GM12878 (cell line): Measurements from ENCODE around the gene CNOT6L. TPM values are rescaled to one million over a fixed set of nuclear protein-coding genes. Genes with fewer than 3 reads are reported as not detected.

Experiments
- ATAC-seq: fragments of 200-7000 bp; cut with Tn5 transposase; 3 replicates; pipeline ENCODE4 v1.9.1; 2020; ENCODE audit warnings: mild to moderate bottlenecking, moderate library complexity
- BruUV-seq: library from RNA; stranded (reverse); fragments of 400-500 nt; replicated peaks from 2 replicates; lab custom pipeline; 2021; lab: Mats Ljungman, UMichigan
- CTCF ChIA-PET: fragments of 300-600 bp; sonication (Branson Sonifier 250); formaldehyde crosslinking; extraction: SDS; loops from one replicate; lab custom pipeline; 2021; ENCODE audit warnings: inconsistent platforms; lab: Yijun Ruan, JAX
- POLR2A ChIA-PET: fragments of 350-600 bp; formaldehyde crosslinking; extraction: SDS; loops from one replicate; lab custom pipeline; 2021; ENCODE audit warnings: inconsistent platforms; lab: Charles Lee
- RAD21 ChIA-PET: fragments of 300-600 bp; sonication (Branson Sonifier 250); formaldehyde crosslinking; loops from one replicate; lab custom pipeline; 2023; ENCODE audit warnings: antibody characterized with exemption; ENCODE audit not compliant: unreplicated experiment; lab: Charles Lee
- SMC1A ChIA-PET: fragments of 300-600 bp; sonication (Branson Sonifier 250); formaldehyde crosslinking; loops from one replicate; lab custom pipeline; 2023; ENCODE audit not compliant: unreplicated experiment, uncharacterized antibody; lab: Charles Lee
- DNase-seq: peaks from one replicate; pipeline ENCODE4 v3.0.0-alpha.2; 2011; ENCODE audit warnings: low read depth, low spot score
- FAIRE-seq: peaks from 3 replicates; lab custom pipeline; 2011; peaks lifted over from hg19 to GRCh38; lab: Jason Lieb, UNC
- H2AFZ ChIP-seq: 2 replicates; pipeline ENCODE4 v1.6.0; 2011; ENCODE audit warnings: low read depth, low read length, control low read depth; ENCODE audit not compliant: control insufficient read depth
- H3K27ac ChIP-seq: 2 replicates; pipeline ENCODE4 v1.5.1; 2011; ENCODE audit warnings: control low read depth; ENCODE audit not compliant: control insufficient read depth, insufficient read depth
- H3K27me3 ChIP-seq, 2 experiments: replicated peaks in 1 of 2; 2 replicates each; pipeline versions ENCODE4 v1.6.0 to v1.6.1; 2011; ENCODE audit warnings: low read length in 1 of 2; ENCODE audit not compliant: control insufficient read depth in 2 of 2, insufficient read depth in 2 of 2
- H3K36me3 ChIP-seq, 2 experiments: 2 replicates each; pipeline ENCODE4 v1.5.1; 2011; ENCODE audit warnings: low read length in 1 of 2; ENCODE audit not compliant: control insufficient read depth in 2 of 2, insufficient read depth in 2 of 2
- H3K4me1 ChIP-seq: 2 replicates; pipeline ENCODE4 v1.6.1; 2011; ENCODE audit warnings: mild to moderate bottlenecking, low read length, moderate library complexity, mixed read lengths; ENCODE audit not compliant: control insufficient read depth, insufficient read depth
- H3K4me2 ChIP-seq: 2 replicates; pipeline ENCODE4 v1.6.0; 2011; ENCODE audit warnings: control low read depth; ENCODE audit not compliant: control insufficient read depth, insufficient read depth
- H3K4me3 ChIP-seq: fragments of 200-600 bp; sonication (generic); 2 replicates; pipeline ENCODE4 v1.5.1; 2016
- H3K79me2 ChIP-seq: 2 replicates; pipeline ENCODE4 v1.6.0; 2011; ENCODE audit warnings: low read length; ENCODE audit not compliant: control insufficient read depth, insufficient read depth
- H3K9ac ChIP-seq: 2 replicates; pipeline ENCODE4 v1.8.0; 2011; ENCODE audit warnings: low read length, control low read depth, mixed read lengths; ENCODE audit not compliant: control insufficient read depth, insufficient read depth
- H3K9me3 ChIP-seq: replicated peaks from 3 replicates; pipeline ENCODE4 v1.5.1; 2011; ENCODE audit warnings: mild to moderate bottlenecking, low read length; ENCODE audit not compliant: control insufficient read depth, insufficient read depth
- H4K20me1 ChIP-seq: 2 replicates; pipeline ENCODE4 v1.6.0; 2011; ENCODE audit not compliant: control insufficient read depth, insufficient read depth
- CEBPB ChIP-seq, 2 experiments: fragments of 150-350 bp in 1 of 2; IDR thresholded peaks; 2 replicates each; pipeline ENCODE4 v1.6.1; 2012 to 2014; ENCODE audit warnings: low read depth in 2 of 2, low read length in 2 of 2, borderline replicate concordance in 1 of 2, inconsistent platforms in 1 of 2
- CHD2 ChIP-seq: IDR thresholded peaks from 2 replicates; pipeline ENCODE4 v1.6.1; 2011; ENCODE audit warnings: low read depth, low read length, improper control_type of control experiment, borderline replicate concordance
- FOXK2 ChIP-seq: fragments of 450-650 bp; IDR thresholded peaks from 2 replicates; pipeline ENCODE4 v1.6.1; 2017; ENCODE audit warnings: mild to moderate bottlenecking, moderate library complexity
- POU2F2 ChIP-seq: IDR thresholded peaks from 3 replicates; pipeline ENCODE4 v1.6.1; 2011; ENCODE audit warnings: low read depth, mild to moderate bottlenecking, low read length, borderline replicate concordance
- SPI1 ChIP-seq: IDR thresholded peaks from 2 replicates; pipeline ENCODE4 v1.6.1; 2011; ENCODE audit warnings: low read depth, mild to moderate bottlenecking, low read length, moderate library complexity, borderline replicate concordance; ENCODE audit not compliant: insufficient read depth
- SREBF2 ChIP-seq: IDR thresholded peaks from 2 replicates; pipeline ENCODE4 v1.6.1; 2012; ENCODE audit warnings: mild to moderate bottlenecking, low read length
- WGBS: methylation state at CpG from one replicate; pipeline ENCODE4 v1.1.6; 2016; ENCODE audit warnings: low lambda C conversion rate; ENCODE audit not compliant: insufficient replicate concordance, insufficient coverage; ENCODE audit errors: missing lambda C conversion rate; 5-methylcytosine and 5-hydroxymethylcytosine counted together
- in situ Hi-C: fragments of 300-500 bp; cut with MboI; formaldehyde crosslinking; loops from 9 replicates; pipeline ENCODE4 v1.14.3; 2018; ENCODE audit warnings: mixed read lengths
- intact Hi-C: fragments of 100-400 bp; cut with micrococcal nuclease; formaldehyde crosslinking; loops from one replicate; pipeline ENCODE4 v1.14.2; 2022; ENCODE audit not compliant: unreplicated experiment
- polyA plus RNA-seq, 11 experiments: library from polyadenylated mRNA; depleted of rRNA in 4 of 11; unstranded in 6 of 11; stranded (reverse) in 5 of 11; fragments of >200 nt; fragmentation: Nextera tagmentation in 4 of 11; fragmentation: Illumina TruSeq in 1 of 11; extraction: Ambion mirVana in 4 of 11; extraction: Trizol in 1 of 11; gene quantifications; 1 replicate in 1 of 11; 2 replicates in 10 of 11; pipeline versions ENCODE4 v1.2.1 to v1.2.3, GENCODE V29; 2011 to 2016; ENCODE audit warnings: inconsistent platforms in 2 of 11, missing spikeins in 2 of 11, low read depth in 1 of 11
- total RNA-seq, 4 experiments: library from RNA; depleted of rRNA in 3 of 4; stranded (reverse); fragments of >200 nt in 3 of 4; fragmentation: Illumina TruSeq in 1 of 4; extraction: Trizol in 1 of 4; gene quantifications; 2 replicates each; pipeline versions ENCODE4 v1.2.1 to v1.2.3, GENCODE V29; 2013 to 2021
- TF ChIP-seq, protein P1 (sequence below): fragments of 450-650 bp; formaldehyde crosslinking; IDR thresholded peaks from 2 replicates; pipeline ENCODE4 v1.5.0; 2022; ENCODE audit warnings: mild to moderate bottlenecking, missing genetic modification characterization
- TF ChIP-seq, protein P2 (sequence below): IDR thresholded peaks from 2 replicates; pipeline ENCODE4 v1.6.1; 2011; ENCODE audit warnings: borderline replicate concordance, low read depth, mild to moderate bottlenecking, moderate library complexity, low read length; ENCODE audit not compliant: insufficient read depth, poor library complexity, severe bottlenecking

Gene CNOT6L
- total and polyA plus RNA-seq, 10 of the 15 experiments (the other 5 are each of a cell fraction or from before 2014, with no cell fraction given) = 1.1 to 10.0 (median 3.0) TPM

GRCh38 chr4:77710684-77711083, 108.5 kb downstream of the CNOT6L start (continued):
- TF ChIP-seq, protein P1, sequence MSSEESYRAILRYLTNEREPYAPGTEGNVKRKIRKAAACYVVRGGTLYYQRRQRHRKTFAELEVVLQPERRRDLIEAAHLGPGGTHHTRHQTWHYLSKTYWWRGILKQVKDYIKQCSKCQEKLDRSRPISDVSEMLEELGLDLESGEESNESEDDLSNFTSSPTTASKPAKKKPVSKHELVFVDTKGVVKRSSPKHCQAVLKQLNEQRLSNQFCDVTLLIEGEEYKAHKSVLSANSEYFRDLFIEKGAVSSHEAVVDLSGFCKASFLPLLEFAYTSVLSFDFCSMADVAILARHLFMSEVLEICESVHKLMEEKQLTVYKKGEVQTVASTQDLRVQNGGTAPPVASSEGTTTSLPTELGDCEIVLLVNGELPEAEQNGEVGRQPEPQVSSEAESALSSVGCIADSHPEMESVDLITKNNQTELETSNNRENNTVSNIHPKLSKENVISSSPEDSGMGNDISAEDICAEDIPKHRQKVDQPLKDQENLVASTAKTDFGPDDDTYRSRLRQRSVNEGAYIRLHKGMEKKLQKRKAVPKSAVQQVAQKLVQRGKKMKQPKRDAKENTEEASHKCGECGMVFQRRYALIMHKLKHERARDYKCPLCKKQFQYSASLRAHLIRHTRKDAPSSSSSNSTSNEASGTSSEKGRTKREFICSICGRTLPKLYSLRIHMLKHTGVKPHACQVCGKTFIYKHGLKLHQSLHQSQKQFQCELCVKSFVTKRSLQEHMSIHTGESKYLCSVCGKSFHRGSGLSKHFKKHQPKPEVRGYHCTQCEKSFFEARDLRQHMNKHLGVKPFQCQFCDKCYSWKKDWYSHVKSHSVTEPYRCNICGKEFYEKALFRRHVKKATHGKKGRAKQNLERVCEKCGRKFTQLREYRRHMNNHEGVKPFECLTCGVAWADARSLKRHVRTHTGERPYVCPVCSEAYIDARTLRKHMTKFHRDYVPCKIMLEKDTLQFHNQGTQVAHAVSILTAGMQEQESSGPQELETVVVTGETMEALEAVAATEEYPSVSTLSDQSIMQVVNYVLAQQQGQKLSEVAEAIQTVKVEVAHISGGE (CRISPR knock-in tag) = no peak
- no peak for TF ChIP-seq SPI1

DNA sequence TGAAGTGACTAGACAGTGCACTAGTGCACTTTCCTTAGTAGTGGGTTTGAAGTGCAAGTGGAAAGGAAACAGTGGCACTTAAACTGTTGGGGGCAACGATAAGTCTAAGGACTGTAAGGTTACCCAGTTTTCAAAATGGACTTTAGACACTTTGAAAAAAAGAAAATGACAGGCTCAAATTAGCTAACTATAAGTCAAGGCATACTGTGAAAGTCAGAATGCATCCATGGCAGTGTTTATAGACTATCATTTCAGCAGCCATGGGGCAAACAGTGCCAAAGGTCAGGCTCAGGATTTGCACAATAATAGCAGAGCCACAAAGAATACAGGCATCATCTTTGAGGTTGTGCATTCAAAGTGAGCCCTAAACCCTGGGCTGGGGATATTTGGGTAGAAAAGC, 109.1 kb downstream of the CNOT6L start:
- TF ChIP-seq CHD2 = no peak
- TF ChIP-seq CEBPB (IDR thresholded peaks at IDR 0.05; ENCODE audit: borderline replicate concordance in 1 of 2, low read depth in 2 of 2, low read length in 2 of 2) = no peak
- no peak for TF ChIP-seq FOXK2
- no peak for TF ChIP-seq POU2F2
- TF ChIP-seq, protein P2, sequence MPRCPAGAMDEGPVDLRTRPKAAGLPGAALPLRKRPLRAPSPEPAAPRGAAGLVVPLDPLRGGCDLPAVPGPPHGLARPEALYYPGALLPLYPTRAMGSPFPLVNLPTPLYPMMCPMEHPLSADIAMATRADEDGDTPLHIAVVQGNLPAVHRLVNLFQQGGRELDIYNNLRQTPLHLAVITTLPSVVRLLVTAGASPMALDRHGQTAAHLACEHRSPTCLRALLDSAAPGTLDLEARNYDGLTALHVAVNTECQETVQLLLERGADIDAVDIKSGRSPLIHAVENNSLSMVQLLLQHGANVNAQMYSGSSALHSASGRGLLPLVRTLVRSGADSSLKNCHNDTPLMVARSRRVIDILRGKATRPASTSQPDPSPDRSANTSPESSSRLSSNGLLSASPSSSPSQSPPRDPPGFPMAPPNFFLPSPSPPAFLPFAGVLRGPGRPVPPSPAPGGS = no peak
- TF ChIP-seq SREBF2 = no peak
- ATAC-seq = no peak
- Histone ChIP-seq H3K4me1 (no peaks in the 10 kb centered on the region), H2AFZ (no peak overlapping the region), H3K4me3 (no peak overlapping the region), H3K27me3 (no peaks in the 10 kb centered on the region), H3K9me3 (no peaks in the 10 kb centered on the region), H3K4me2 (no peak overlapping the region), H4K20me1 (no peaks in the 10 kb centered on the region), H3K27ac (no peak overlapping the region), H3K79me2 (no peaks in the 10 kb centered on the region), H3K9ac (no peak overlapping the region), H3K36me3 (no peaks in the 10 kb centered on the region)
- ChIA-PET POLR2A (no interaction called here), SMC1A (no interaction called here), CTCF (no interaction called here), RAD21 (no interaction called here)
- BruUV-seq = no TSS peak
- WGBS = 100% methylated on average over 1 of the region's 1 CpG
- DNase-seq = no peak
- intact Hi-C loops = no loop called here
- in situ Hi-C loops = no loop called here
- no peak for FAIRE-seq
